IMR-90 (cell line): ENCODE data around the gene CABP4.

Source experiments
- BHLHE40 ChIP-seq: fragments of 150-350 bp; IDR thresholded peaks from 2 replicates; pipeline ENCODE4 v1.6.1; 2016; ENCODE audit warnings: mild to moderate bottlenecking, low read depth, low read length
- CEBPB ChIP-seq: IDR thresholded peaks from 2 replicates; pipeline ENCODE4 v1.6.1; 2012; ENCODE audit warnings: low read depth, low read length, improper control_type of control experiment
- FOS ChIP-seq: fragments of 150-350 bp; IDR thresholded peaks from 2 replicates; pipeline ENCODE4 v1.6.1; 2016; ENCODE audit warnings: low read depth, low read length
- MAZ ChIP-seq: IDR thresholded peaks from 2 replicates; pipeline ENCODE4 v1.6.1; 2012; ENCODE audit warnings: low read depth, mild to moderate bottlenecking, low read length, improper control_type of control experiment, moderate library complexity, borderline replicate concordance
- MXI1 ChIP-seq: IDR thresholded peaks from 2 replicates; pipeline ENCODE4 v1.6.1; 2012; ENCODE audit warnings: low read depth, mild to moderate bottlenecking, low read length, moderate library complexity, borderline replicate concordance
- NFE2L2 ChIP-seq: fragments of 150-350 bp; IDR thresholded peaks from 2 replicates; pipeline ENCODE4 v1.6.1; 2016; ENCODE audit warnings: low read depth, mild to moderate bottlenecking, low read length
- POLR2A ChIP-seq: IDR thresholded peaks from 2 replicates; pipeline ENCODE4 v1.6.1; 2012; ENCODE audit warnings: mild to moderate bottlenecking, low read depth, low read length
- RAD21 ChIP-seq: IDR thresholded peaks from 2 replicates; pipeline ENCODE4 v1.6.1; 2012; ENCODE audit warnings: low read length, improper control_type of control experiment
- RCOR1 ChIP-seq: IDR thresholded peaks from 2 replicates; pipeline ENCODE4 v1.6.1; 2012; ENCODE audit warnings: mild to moderate bottlenecking, low read length, improper control_type of control experiment; ENCODE audit not compliant: insufficient replicate concordance
- RFX5 ChIP-seq: IDR thresholded peaks from 2 replicates; pipeline ENCODE4 v1.8.0; 2012; ENCODE audit warnings: low read depth, mild to moderate bottlenecking, low read length, moderate library complexity
- SMC3 ChIP-seq: fragments of 150-350 bp; IDR thresholded peaks from 2 replicates; pipeline ENCODE4 v1.6.1; 2016; ENCODE audit warnings: low read depth, mild to moderate bottlenecking, antibody characterized with exemption, low read length, moderate library complexity
- TF ChIP-seq, protein P1 (sequence below): conservative IDR thresholded peaks from 2 replicates; pipeline ENCODE4 v1.5.1; 2012; ENCODE audit warnings: mild to moderate bottlenecking, low read depth, low read length, improper control_type of control experiment
- TF ChIP-seq, protein P2 (sequence below): fragments of 150-350 bp; IDR thresholded peaks from 2 replicates; pipeline ENCODE4 v1.6.1; 2016; ENCODE audit warnings: low read depth, mild to moderate bottlenecking, low read length, moderate library complexity, borderline replicate concordance
- TF ChIP-seq, protein P3 (sequence below): fragments of 150-350 bp; IDR thresholded peaks from 2 replicates; pipeline ENCODE4 v1.6.1; 2017; ENCODE audit warnings: mild to moderate bottlenecking, antibody characterized with exemption, low read length, low read depth

DNA sequence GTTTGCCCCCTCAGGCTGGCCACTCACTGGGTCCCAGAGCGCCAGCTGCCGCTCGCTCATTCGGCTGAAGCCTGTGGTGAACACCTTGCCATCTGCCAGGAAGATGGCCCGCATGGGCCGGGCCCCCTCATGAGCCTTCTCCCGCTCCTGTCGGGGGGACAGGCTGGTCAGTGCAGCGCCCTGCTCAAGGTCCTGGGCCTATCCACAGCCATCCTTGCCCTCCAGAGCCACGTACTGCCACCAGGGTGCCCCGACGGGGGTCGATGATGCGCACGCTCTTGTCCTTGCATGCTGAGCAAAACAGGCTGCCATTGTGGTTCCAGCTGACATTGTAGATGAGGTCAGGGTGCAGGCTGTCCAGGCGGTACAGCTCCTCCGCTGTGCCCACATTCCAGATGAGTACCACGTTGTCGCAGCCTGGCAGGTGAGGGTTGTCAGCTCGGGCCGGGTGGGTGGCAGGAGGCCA, 14.0 kb upstream of the CABP4 start:
- TF ChIP-seq, protein P1, sequence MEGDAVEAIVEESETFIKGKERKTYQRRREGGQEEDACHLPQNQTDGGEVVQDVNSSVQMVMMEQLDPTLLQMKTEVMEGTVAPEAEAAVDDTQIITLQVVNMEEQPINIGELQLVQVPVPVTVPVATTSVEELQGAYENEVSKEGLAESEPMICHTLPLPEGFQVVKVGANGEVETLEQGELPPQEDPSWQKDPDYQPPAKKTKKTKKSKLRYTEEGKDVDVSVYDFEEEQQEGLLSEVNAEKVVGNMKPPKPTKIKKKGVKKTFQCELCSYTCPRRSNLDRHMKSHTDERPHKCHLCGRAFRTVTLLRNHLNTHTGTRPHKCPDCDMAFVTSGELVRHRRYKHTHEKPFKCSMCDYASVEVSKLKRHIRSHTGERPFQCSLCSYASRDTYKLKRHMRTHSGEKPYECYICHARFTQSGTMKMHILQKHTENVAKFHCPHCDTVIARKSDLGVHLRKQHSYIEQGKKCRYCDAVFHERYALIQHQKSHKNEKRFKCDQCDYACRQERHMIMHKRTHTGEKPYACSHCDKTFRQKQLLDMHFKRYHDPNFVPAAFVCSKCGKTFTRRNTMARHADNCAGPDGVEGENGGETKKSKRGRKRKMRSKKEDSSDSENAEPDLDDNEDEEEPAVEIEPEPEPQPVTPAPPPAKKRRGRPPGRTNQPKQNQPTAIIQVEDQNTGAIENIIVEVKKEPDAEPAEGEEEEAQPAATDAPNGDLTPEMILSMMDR, result no peak
- TF ChIP-seq POLR2A, result no peak
- no peak for TF ChIP-seq BHLHE40
- TF ChIP-seq SMC3, result no peak
- TF ChIP-seq CEBPB, result no peak
- TF ChIP-seq RFX5, result no peak
- no peak for TF ChIP-seq RAD21
- no peak for TF ChIP-seq MAZ
- TF ChIP-seq, protein P2, sequence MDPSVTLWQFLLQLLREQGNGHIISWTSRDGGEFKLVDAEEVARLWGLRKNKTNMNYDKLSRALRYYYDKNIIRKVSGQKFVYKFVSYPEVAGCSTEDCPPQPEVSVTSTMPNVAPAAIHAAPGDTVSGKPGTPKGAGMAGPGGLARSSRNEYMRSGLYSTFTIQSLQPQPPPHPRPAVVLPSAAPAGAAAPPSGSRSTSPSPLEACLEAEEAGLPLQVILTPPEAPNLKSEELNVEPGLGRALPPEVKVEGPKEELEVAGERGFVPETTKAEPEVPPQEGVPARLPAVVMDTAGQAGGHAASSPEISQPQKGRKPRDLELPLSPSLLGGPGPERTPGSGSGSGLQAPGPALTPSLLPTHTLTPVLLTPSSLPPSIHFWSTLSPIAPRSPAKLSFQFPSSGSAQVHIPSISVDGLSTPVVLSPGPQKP, result no peak
- no peak for TF ChIP-seq MXI1
- no peak for TF ChIP-seq FOS
- no peak for TF ChIP-seq RCOR1
- TF ChIP-seq, protein P3, sequence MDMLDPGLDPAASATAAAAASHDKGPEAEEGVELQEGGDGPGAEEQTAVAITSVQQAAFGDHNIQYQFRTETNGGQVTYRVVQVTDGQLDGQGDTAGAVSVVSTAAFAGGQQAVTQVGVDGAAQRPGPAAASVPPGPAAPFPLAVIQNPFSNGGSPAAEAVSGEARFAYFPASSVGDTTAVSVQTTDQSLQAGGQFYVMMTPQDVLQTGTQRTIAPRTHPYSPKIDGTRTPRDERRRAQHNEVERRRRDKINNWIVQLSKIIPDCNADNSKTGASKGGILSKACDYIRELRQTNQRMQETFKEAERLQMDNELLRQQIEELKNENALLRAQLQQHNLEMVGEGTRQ, result no peak
- TF ChIP-seq NFE2L2, result no peak
